Type B pancreatic cell (in vitro differentiated cells): ENCODE results near the gene ZNF133. TPM values are rescaled to one million over a fixed set of nuclear protein-coding genes. Genes with fewer than 3 reads are reported as not detected.

Experiments
- DNase-seq: peaks from one replicate; pipeline ENCODE4 v3.0.0; 2021; ENCODE audit warnings: mixed read lengths; ENCODE audit not compliant: unreplicated experiment; ENCODE audit errors: extremely low spot score
- H3K27ac Mint-ChIP-seq: 2 replicates; pipeline ENCODE4 v1.8.0; 2021; ENCODE audit warnings: mild to moderate bottlenecking, mixed read lengths
- H3K27me3 Mint-ChIP-seq: 2 replicates; pipeline ENCODE4 v1.8.0; 2021; ENCODE audit warnings: mixed read lengths
- H3K36me3 Mint-ChIP-seq: 2 replicates; pipeline ENCODE4 v1.8.0; 2021; ENCODE audit warnings: mixed read lengths
- H3K4me1 Mint-ChIP-seq: one replicate; pipeline ENCODE4 v1.8.0; 2021; ENCODE audit warnings: mixed read lengths; ENCODE audit not compliant: unreplicated experiment
- H3K4me3 Mint-ChIP-seq: 2 replicates; pipeline ENCODE4 v1.8.0; 2021; ENCODE audit warnings: mild to moderate bottlenecking, mixed read lengths
- H3K9me3 Mint-ChIP-seq: 2 replicates; pipeline ENCODE4 v1.8.0; 2021; ENCODE audit warnings: mixed read lengths
- CTCF ChIP-seq: fragments of 200-600 bp; sonication (generic); conservative IDR thresholded peaks from 2 replicates; pipeline ENCODE4 v1.5.0; 2021; ENCODE audit warnings: antibody characterized with exemption, mild to moderate bottlenecking
- total RNA-seq: library from RNA; stranded (reverse); gene quantifications from 2 replicates; pipeline ENCODE4 v1.2.1, GENCODE V29; 2021; ENCODE audit warnings: low replicate concordance

Gene ZNF133
- total RNA-seq, 1 donor from 2014 or later, result 19.8 TPM

GRCh38 chr20:18259730-18260129 is 28.6 kb upstream of the ZNF133 start:
- peak overlapping the region; percentile 89 for H3K27ac Mint-ChIP-seq
- H3K4me1 Mint-ChIP-seq, result peaks cover 6% of the 10 kb centered on the region
- TF ChIP-seq CTCF, result no peak
- no peaks in the 10 kb centered on the region for H3K27me3 Mint-ChIP-seq
- no peaks in the 10 kb centered on the region for H3K9me3 Mint-ChIP-seq
- no peaks in the 10 kb centered on the region for H3K36me3 Mint-ChIP-seq
- DNase-seq, result no peak
- H3K4me3 Mint-ChIP-seq, result peak overlapping the region; percentile 23

GRCh38 chr20:18263723-18264122 is 24.6 kb upstream of the ZNF133 start:
- no peak for DNase-seq
- Mint-ChIP-seq H3K4me1 (peaks cover 20% of the 10 kb centered on the region), H3K36me3 (no peaks in the 10 kb centered on the region), H3K27me3 (peaks cover 4% of the 10 kb centered on the region), H3K9me3 (no peaks in the 10 kb centered on the region), H3K4me3 (peak overlapping the region; percentile 65), H3K27ac (peak overlapping the region; percentile 96)
- TF ChIP-seq CTCF, result no peak

- Mint-ChIP-seq H3K27me3 (peaks cover 4% of the 10 kb centered on the region), H3K36me3 (no peaks in the 10 kb centered on the region), H3K4me1 (peaks cover 20% of the 10 kb centered on the region), H3K9me3 (no peaks in the 10 kb centered on the region), H3K27ac (peak overlapping the region; percentile 3), H3K4me3 (no peak overlapping the region)
- no peak for DNase-seq
- TF ChIP-seq CTCF, result no peak
These were observed 22.9 kb upstream of the ZNF133 start for GRCh38 chr20:18265441-18265840.

GRCh38 chr20:18266282-18266681 is 22.0 kb upstream of the ZNF133 start:
- DNase-seq, result no peak
- Mint-ChIP-seq H3K27me3 (peaks cover 4% of the 10 kb centered on the region), H3K36me3 (no peaks in the 10 kb centered on the region), H3K4me1 (peaks cover 20% of the 10 kb centered on the region), H3K4me3 (no peak overlapping the region), H3K27ac (no peak overlapping the region), H3K9me3 (no peaks in the 10 kb centered on the region)
- no peak for TF ChIP-seq CTCF

- no peaks in the 10 kb centered on the region for H3K9me3 Mint-ChIP-seq
- no peak overlapping the region for H3K4me3 Mint-ChIP-seq
- TF ChIP-seq CTCF, result no peak
- no peak for DNase-seq
- no peaks in the 10 kb centered on the region for H3K36me3 Mint-ChIP-seq
- peaks cover 24% of the 10 kb centered on the region for H3K4me1 Mint-ChIP-seq
- H3K27me3 Mint-ChIP-seq, result peaks cover 4% of the 10 kb centered on the region
- H3K27ac Mint-ChIP-seq, result peak overlapping the region; percentile 10
These were observed 20.5 kb upstream of the ZNF133 start for GRCh38 chr20:18267815-18268214.

GRCh38 chr20:18271160-18271559 is 17.2 kb upstream of the ZNF133 start:
- Mint-ChIP-seq H3K9me3 (no peaks in the 10 kb centered on the region), H3K4me1 (peaks cover 9% of the 10 kb centered on the region), H3K27me3 (peaks cover 4% of the 10 kb centered on the region), H3K27ac (no peak overlapping the region), H3K4me3 (no peak overlapping the region), H3K36me3 (no peaks in the 10 kb centered on the region)
- DNase-seq, result no peak
- TF ChIP-seq CTCF, result no peak
